Astrocyte (in vitro differentiated cells and primary cell): ENCODE data around the gene PHACTR4. TPM values are rescaled to one million over a fixed set of nuclear protein-coding genes. Genes with fewer than 3 reads are reported as not detected.
"Not testable (repeated sequence)": the region's sequence is repeated elsewhere in the genome, so short reads cannot be mapped to it uniquely, and the experiment has no call there.

Experiments used
- DNase-seq: peaks from one replicate; pipeline ENCODE4 v3.0.0-alpha.2; 2010; ENCODE audit warnings: low read depth
- FAIRE-seq: peaks from 2 replicates; lab custom pipeline; 2011; peaks lifted over from hg19 to GRCh38; lab: Jason Lieb, UNC
- H2AFZ ChIP-seq: 2 replicates; pipeline ENCODE4 v1.6.0; 2012; ENCODE audit warnings: low read depth, low read length, inconsistent platforms
- H3K27ac ChIP-seq: 2 replicates; pipeline ENCODE4 v1.5.1; 2011; ENCODE audit warnings: low read depth, low read length, inconsistent platforms
- H3K27me3 ChIP-seq: 2 replicates; pipeline ENCODE4 v1.6.0; 2011; ENCODE audit warnings: low read length, inconsistent platforms; ENCODE audit not compliant: insufficient read depth
- H3K36me3 ChIP-seq: 2 replicates; pipeline ENCODE4 v1.5.1; 2011; ENCODE audit warnings: low read length, inconsistent platforms; ENCODE audit not compliant: insufficient read depth
- H3K4me1 ChIP-seq: 2 replicates; pipeline ENCODE4 v1.5.1; 2011; ENCODE audit warnings: low read length, inconsistent platforms; ENCODE audit not compliant: insufficient read depth
- H3K4me2 ChIP-seq: 2 replicates; pipeline ENCODE4 v1.6.0; 2012; ENCODE audit warnings: low read length, inconsistent platforms
- H3K4me3 ChIP-seq: 2 replicates; pipeline ENCODE4 v1.5.1; 2011; ENCODE audit warnings: low read depth, mild to moderate bottlenecking, low read length, inconsistent platforms; ENCODE audit not compliant: insufficient read depth
- H3K79me2 ChIP-seq: 2 replicates; pipeline ENCODE4 v1.6.0; 2012; ENCODE audit warnings: mild to moderate bottlenecking, low read length, inconsistent platforms; ENCODE audit not compliant: insufficient read depth
- H3K9ac ChIP-seq: 2 replicates; pipeline ENCODE4 v1.6.0; 2012; ENCODE audit warnings: mild to moderate bottlenecking, low read length, inconsistent platforms
- H3K9me3 ChIP-seq: 2 replicates; pipeline ENCODE4 v1.5.1; 2012; ENCODE audit warnings: low read depth, mild to moderate bottlenecking, low read length, inconsistent platforms; ENCODE audit not compliant: insufficient read depth
- H4K20me1 ChIP-seq: 2 replicates; pipeline ENCODE4 v1.6.0; 2012; ENCODE audit warnings: low read length, inconsistent platforms; ENCODE audit not compliant: insufficient read depth
- H3K27ac Mint-ChIP-seq: one replicate; pipeline ENCODE4 v1.8.0; 2021; ENCODE audit warnings: mild to moderate bottlenecking, mixed read lengths; ENCODE audit not compliant: unreplicated experiment
- H3K27me3 Mint-ChIP-seq: one replicate; pipeline ENCODE4 v1.8.0; 2021; ENCODE audit warnings: low read depth, mixed read lengths; ENCODE audit not compliant: unreplicated experiment
- H3K36me3 Mint-ChIP-seq: one replicate; pipeline ENCODE4 v1.8.0; 2021; ENCODE audit warnings: low read depth, mixed read lengths; ENCODE audit not compliant: unreplicated experiment
- H3K4me1 Mint-ChIP-seq: one replicate; pipeline ENCODE4 v1.8.0; 2021; ENCODE audit warnings: low read depth, mixed read lengths; ENCODE audit not compliant: unreplicated experiment
- H3K4me3 Mint-ChIP-seq: one replicate; pipeline ENCODE4 v1.8.0; 2021; ENCODE audit warnings: mild to moderate bottlenecking, moderate library complexity, mixed read lengths; ENCODE audit not compliant: unreplicated experiment
- H3K9me3 Mint-ChIP-seq: one replicate; pipeline ENCODE4 v1.8.0; 2021; ENCODE audit warnings: mild to moderate bottlenecking, mixed read lengths; ENCODE audit not compliant: unreplicated experiment
- EZH2 ChIP-seq: IDR thresholded peaks from 2 replicates; pipeline ENCODE4 v1.6.1; 2012; ENCODE audit warnings: mild to moderate bottlenecking, low read length, inconsistent platforms; ENCODE audit not compliant: insufficient read depth
- total RNA-seq: library from RNA; stranded (reverse); gene quantifications from 2 replicates; pipeline ENCODE4 v1.2.1, GENCODE V29; 2021
- TF ChIP-seq, protein P1 (sequence below): IDR thresholded peaks from 2 replicates; pipeline ENCODE4 v1.5.1; 2011; ENCODE audit warnings: low read depth, mild to moderate bottlenecking, inconsistent platforms, low read length, moderate library complexity; ENCODE audit not compliant: insufficient read depth

The PHACTR4 gene
- total RNA-seq, 1 donor from 2014 or later, result 78.5 TPM

DNA sequence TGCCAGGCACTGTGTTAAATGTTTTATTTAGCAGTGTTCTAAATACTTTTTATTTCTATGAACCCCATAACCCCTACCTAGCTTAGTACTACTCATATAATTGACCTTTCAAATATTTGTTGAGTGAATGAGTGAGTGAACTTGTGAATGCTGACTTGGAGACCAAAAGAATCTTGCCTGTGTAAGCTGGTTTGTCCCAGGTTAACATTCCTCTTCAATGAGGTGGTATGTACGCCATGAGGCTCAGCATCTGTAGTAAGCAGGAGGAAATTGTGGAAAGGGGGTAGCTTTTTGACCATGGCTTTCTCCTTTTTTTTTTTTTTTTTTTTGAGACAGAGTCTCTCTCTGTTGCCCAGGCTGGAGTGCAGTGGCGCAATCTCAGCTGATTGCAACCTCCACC is 26.1 kb upstream of the PHACTR4 start:
- Mint-ChIP-seq H3K27ac (peak overlapping the region; percentile 83), H3K4me1 (peaks cover 7% of the 10 kb centered on the region), H3K27me3 (no peaks in the 10 kb centered on the region), H3K36me3 (no peaks in the 10 kb centered on the region), H3K9me3 (no peaks in the 10 kb centered on the region), H3K4me3 (no peak overlapping the region)
- Histone ChIP-seq H3K27me3 (no peaks in the 10 kb centered on the region), H3K4me1 (peaks cover 10% of the 10 kb centered on the region), H3K79me2 (no peaks in the 10 kb centered on the region), H3K9me3 (no peaks in the 10 kb centered on the region), H3K4me3 (no peak overlapping the region), H3K36me3 (no peaks in the 10 kb centered on the region), H3K27ac (peak overlapping the region; percentile 26), H2AFZ (no peak overlapping the region), H3K4me2 (no peak overlapping the region), H4K20me1 (no peaks in the 10 kb centered on the region), H3K9ac (no peak overlapping the region)
- FAIRE-seq (peak; percentile 39), DNase-seq (peak; percentile 72)
- TF ChIP-seq, protein P1, sequence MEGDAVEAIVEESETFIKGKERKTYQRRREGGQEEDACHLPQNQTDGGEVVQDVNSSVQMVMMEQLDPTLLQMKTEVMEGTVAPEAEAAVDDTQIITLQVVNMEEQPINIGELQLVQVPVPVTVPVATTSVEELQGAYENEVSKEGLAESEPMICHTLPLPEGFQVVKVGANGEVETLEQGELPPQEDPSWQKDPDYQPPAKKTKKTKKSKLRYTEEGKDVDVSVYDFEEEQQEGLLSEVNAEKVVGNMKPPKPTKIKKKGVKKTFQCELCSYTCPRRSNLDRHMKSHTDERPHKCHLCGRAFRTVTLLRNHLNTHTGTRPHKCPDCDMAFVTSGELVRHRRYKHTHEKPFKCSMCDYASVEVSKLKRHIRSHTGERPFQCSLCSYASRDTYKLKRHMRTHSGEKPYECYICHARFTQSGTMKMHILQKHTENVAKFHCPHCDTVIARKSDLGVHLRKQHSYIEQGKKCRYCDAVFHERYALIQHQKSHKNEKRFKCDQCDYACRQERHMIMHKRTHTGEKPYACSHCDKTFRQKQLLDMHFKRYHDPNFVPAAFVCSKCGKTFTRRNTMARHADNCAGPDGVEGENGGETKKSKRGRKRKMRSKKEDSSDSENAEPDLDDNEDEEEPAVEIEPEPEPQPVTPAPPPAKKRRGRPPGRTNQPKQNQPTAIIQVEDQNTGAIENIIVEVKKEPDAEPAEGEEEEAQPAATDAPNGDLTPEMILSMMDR, result no peak
- no peak for TF ChIP-seq EZH2

DNA sequence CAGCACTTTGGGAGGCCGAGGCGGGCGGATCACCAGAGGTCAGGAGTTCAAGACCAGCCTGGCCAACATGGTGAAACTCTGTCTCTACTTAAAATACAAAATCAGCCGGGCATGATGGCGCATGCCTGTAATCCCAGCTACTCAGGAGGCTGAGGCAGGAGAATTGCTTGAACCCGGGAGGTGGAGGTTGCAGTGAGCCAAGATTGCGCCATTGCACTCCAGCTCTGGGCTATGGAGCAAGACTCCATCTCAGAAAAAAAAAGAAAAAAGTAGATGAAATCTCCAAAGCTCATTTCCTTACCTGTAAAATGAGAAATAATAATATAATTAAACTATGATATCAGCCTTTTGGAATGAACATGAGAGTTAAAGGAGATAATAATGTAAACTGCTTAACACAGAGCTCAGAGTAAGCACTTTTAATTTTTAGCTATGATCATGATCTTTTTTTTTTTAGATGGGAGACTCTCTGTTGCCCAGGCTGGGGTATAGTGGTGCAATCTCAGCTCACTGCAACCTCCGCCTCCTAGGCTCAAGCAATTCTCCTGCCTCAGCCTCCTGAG is 16.2 kb upstream of the PHACTR4 start:
- not testable (repeated sequence) for FAIRE-seq, H3K27ac ChIP-seq
- peak overlapping the region; percentile 73 for H3K27ac Mint-ChIP-seq

GRCh38 chr1:28354121-28354520 is 15.4 kb upstream of the PHACTR4 start:
- Histone ChIP-seq H3K4me3 (no peak overlapping the region), H3K4me2 (peak overlapping the region; percentile 16), H3K4me1 (peaks cover 6% of the 10 kb centered on the region), H3K27ac (no peak overlapping the region), H3K9me3 (no peaks in the 10 kb centered on the region), H3K27me3 (no peaks in the 10 kb centered on the region), H3K9ac (no peak overlapping the region), H4K20me1 (no peaks in the 10 kb centered on the region), H3K79me2 (no peaks in the 10 kb centered on the region), H3K36me3 (no peaks in the 10 kb centered on the region), H2AFZ (peak overlapping the region; percentile 20)
- peak overlapping the region; percentile 73 for H3K27ac Mint-ChIP-seq
- H3K27me3 Mint-ChIP-seq, result no peaks in the 10 kb centered on the region
- no peak for FAIRE-seq
- DNase-seq, result peak; percentile 56
- TF ChIP-seq, protein P1, result no peak
- TF ChIP-seq EZH2, result no peak
- no peaks in the 10 kb centered on the region for H3K9me3 Mint-ChIP-seq
- no peak overlapping the region for H3K4me3 Mint-ChIP-seq
- H3K36me3 Mint-ChIP-seq, result no peaks in the 10 kb centered on the region
- peaks cover 12% of the 10 kb centered on the region for H3K4me1 Mint-ChIP-seq

More for the DNA sequence above, 16.2 kb upstream of the PHACTR4 start:
- H3K4me2 ChIP-seq, H3K9me3 Mint-ChIP-seq, H4K20me1 ChIP-seq, H3K4me1 ChIP-seq, H3K9me3 ChIP-seq, H3K36me3 ChIP-seq, H3K4me3 Mint-ChIP-seq, H3K27me3 ChIP-seq, H2AFZ ChIP-seq, H3K79me2 ChIP-seq, H3K27me3 Mint-ChIP-seq, H3K4me3 ChIP-seq, H3K36me3 Mint-ChIP-seq, H3K9ac ChIP-seq, DNase-seq: not testable (repeated sequence)
- peaks cover 12% of the 10 kb centered on the region for H3K4me1 Mint-ChIP-seq
